GM19372 (cell line): ENCODE measurements around the gene CRYBG1.
"Not testable (repeated sequence)": the region's sequence is repeated elsewhere in the genome, so short reads cannot be mapped to it uniquely, and the experiment has no call there.

Experiments
- ATAC-seq: cut with Tn5 transposase; IDR thresholded peaks from one replicate; pipeline ENCODE4 v1.9.1; 2021; ENCODE audit warnings: mild to moderate bottlenecking, low read depth, moderate library complexity; ENCODE audit not compliant: unreplicated experiment

CRYBG1 gene

DNA sequence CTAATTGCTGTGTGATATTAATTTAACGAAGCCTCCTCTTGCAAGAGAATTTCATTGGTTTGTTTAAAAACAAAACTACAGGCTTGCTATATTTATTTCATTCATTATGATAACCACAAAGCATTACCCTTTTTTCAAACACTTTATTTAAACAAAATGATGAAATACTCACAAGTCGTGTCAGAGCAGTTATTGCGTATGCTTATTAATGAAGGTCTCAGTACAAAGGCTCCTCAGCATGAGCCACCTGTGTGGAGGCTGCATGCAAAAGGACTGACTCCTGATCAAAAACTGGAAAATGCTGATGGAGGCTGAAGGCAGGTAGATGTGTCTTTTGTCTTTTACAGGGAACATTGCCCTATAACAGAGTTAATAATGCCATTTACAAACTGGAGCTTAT lies 130.5 kb downstream of the CRYBG1 start:
- ATAC-seq = no peak

DNA sequence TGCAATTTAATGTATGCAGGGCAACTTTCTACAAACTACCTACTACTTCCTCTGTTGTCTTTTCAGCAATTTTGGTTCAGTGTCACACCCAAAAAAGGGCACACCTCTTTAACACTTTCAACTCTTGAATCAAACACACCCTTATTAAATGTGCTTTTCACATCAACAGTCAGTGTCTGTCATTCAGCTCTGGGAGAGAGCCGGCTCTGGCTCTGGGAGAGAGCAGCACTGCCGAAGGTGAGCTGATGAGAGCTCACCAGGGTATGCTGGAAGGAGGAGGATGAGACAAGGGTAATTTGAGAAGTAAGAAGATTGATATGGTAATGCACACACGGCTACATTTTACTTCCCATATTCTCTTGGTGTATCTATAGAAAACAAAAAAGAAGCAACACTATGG lies 134.5 kb downstream of the CRYBG1 start:
- ATAC-seq = no peak

DNA sequence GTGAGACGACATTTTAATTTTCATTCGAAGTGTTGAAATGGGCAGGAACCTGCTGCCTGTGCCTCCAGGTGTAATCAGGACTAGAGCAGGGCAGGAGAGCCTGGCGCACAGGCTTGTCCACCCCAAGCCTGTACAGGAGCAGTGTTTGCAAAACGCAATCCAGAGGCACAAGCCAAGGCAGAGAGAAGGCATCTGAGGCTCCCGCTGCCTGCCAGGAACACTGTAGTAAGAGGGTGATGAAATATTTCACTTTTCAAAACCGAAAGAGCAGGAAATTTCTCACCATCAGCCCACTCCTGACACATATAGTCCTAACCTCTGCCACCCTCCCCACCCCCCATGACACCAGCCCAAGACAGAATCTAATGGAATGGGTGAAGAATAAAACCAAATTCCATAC lies 136.3 kb downstream of the CRYBG1 start:
- ATAC-seq = no peak

DNA sequence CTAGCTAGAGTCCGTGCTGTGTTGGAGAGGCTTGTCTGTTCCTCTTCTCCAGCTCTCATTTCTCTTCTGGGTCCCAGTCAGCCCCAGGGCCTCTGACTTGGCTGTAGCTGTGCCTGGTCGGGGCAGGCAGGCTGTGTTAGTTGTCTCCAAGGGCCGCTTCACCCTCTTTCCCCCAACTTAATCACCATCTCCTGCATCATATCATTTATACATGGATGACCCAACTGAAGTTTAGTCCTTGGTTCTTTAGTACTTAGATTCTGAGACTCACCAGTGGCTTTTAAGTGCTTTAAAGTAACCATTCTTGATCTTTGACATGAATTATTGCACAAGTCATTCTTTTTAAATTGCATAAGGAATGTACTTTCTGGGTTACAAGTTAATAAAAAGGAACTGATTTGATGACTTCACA lies 141.4 kb downstream of the CRYBG1 start:
- no peak for ATAC-seq

DNA sequence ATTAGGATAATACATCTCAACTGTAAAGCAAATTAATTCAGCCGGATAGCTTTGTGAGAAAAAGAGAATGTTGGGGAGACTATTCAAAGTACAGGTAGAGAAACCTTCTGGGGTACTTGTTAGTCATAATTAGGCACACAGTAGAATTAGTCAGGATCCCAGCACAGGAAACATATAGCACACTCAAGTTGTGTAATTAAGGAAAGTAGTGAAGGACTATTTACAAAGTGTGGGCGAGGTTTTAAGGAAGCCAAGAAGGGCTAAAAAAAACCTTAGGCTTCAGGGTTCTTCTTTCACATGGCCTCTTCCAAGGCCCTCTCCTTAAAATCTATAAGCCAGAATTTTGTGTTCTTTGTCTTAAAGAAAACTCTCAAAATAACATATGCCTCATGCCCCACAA lies 142.0 kb downstream of the CRYBG1 start:
- no peak for ATAC-seq

DNA sequence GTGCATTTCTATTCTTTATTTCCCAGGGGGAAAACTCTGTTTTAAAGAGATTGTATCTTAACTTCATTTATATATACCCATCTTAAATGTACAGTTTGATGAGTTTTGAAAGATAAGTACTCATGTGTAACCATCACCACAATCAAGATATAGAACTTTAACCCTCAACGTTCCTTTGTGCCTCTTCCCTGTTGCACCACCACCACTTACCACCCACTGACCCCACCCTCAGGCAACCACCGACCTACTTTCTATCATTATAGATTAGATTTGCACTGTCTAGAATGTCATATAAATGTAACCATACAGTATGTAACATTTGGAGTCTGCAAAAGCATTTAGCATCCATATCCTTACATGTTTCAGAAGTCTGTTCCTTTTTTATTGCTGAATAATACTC lies 147.8 kb downstream of the CRYBG1 start:
- no peak for ATAC-seq

DNA sequence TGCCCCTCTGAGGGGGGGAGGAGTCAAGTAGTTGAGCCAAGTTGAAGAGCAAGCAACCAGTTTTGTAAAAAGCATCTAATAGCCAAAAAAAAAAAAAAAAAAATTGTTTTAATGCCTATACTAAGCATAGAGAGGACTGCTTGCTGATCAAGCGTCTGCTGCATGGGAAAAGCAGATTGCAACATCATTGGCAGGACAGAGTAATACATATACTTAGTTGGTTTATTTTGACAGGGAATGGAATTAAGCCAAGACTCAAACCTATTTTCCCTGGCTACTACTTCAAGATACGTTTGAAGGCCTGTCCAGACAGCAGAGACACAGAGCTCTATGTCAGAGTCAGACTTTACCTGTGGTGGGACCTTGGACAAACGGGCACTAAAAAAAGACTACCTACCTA lies 148.3 kb downstream of the CRYBG1 start:
- no peak for ATAC-seq

DNA sequence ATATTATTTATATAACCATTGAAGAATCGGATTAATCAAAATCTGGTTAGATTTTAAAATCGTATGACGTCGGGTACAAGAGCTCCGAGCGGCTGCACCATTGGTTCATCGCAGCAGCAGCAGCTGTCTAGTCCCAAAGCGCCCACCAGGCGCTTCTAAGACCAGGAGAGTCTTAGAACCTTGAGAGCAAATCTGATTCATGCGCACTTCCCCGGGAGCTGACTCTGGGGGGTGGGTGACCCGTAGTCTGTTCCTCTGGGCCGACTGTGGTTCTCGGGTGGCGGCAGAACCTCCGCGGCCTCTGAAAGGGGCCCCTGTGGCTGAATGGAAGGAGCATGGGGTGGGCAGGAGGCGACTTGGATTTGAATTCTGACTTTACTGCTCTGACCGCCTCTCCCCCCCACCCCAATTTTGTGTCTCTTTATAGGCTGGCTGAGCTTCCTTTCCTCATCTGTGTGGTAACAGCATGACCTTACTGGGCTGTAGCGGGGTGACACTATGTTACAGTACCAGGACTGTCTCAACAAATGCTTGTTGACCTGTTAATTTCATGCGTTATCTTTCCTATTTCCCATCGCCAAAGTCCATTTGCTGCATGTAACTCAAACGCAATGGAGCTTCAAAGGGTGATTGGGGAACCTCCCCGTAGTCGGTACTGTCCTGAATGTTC lies 149.0 kb downstream of the CRYBG1 start:
- no peak for ATAC-seq

DNA sequence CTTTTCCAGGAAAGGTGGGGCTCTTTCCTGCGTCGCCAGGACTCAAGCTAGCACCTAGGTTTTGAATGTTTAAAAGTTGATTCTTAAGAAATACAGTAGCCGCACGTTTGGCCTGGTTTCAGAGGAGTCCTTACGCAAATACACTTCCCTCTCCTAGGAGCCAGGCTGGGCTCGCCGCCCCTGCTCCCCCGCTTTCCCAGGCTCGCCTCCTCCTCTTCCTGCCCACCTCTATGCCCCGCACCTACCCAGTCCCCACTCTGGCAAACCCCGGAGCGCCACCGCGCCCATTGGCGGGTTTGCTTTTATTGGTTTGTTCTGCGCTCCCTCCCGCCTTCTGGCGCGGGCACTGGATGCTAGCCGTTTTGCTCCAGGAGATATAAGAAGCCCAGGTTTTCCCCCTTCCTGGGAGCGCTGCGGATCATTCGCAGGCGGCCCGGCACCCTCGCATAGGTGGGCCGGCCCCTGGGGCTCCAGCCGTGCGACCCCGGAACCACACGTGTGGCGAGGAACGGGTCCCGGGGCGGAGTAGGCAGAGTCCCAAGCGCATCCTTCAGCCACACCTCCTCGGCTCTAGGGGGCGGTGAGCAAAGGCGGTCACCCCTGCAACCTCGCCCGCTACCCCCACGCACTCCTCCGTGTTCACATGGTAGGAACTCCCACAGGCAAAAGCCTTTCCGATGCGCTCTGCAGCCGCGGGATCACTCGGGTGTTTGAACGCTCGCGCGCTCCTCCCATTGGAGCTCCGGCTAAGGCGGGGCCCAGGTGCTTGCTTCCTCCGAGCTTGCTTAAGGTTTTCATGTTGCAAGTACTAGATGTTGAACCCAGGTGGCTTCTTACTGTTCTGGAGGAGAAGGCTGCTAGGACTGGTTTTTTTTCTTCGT lies 149.8 kb downstream of the CRYBG1 start:
- ATAC-seq = peak; percentile 33

DNA sequence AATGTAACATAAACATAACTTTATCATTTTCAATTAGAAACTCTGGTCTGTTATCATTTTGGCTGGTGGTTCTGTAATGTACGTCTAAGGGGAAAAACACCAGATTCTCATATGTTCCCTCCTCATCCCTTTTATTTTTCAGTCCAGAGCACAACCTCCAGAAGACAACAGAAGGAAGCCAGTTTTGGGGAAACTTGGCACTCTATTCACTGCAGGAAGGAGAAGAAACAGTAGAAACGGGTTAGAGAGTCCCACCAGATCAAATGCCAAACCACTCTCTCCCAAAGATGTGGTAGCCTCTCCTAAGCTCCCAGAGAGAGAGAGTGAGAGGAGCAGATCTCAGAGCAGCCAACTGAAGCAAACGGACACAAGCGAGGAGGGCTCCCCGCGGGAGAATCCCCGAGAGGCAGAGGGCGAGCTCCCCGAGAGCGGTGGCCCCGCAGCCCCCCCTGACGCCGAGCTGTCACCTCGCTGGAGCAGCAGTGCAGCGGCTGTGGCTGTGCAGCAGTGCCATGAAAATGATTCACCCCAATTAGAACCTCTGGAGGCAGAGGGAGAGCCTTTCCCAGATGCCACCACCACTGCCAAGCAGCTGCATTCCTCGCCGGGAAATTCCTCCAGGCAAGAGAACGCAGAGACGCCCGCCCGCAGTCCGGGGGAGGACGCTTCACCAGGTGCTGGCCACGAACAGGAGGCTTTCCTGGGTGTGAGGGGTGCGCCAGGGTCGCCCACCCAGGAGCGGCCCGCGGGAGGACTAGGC lies 151.0 kb downstream of the CRYBG1 start:
- no peak for ATAC-seq

DNA sequence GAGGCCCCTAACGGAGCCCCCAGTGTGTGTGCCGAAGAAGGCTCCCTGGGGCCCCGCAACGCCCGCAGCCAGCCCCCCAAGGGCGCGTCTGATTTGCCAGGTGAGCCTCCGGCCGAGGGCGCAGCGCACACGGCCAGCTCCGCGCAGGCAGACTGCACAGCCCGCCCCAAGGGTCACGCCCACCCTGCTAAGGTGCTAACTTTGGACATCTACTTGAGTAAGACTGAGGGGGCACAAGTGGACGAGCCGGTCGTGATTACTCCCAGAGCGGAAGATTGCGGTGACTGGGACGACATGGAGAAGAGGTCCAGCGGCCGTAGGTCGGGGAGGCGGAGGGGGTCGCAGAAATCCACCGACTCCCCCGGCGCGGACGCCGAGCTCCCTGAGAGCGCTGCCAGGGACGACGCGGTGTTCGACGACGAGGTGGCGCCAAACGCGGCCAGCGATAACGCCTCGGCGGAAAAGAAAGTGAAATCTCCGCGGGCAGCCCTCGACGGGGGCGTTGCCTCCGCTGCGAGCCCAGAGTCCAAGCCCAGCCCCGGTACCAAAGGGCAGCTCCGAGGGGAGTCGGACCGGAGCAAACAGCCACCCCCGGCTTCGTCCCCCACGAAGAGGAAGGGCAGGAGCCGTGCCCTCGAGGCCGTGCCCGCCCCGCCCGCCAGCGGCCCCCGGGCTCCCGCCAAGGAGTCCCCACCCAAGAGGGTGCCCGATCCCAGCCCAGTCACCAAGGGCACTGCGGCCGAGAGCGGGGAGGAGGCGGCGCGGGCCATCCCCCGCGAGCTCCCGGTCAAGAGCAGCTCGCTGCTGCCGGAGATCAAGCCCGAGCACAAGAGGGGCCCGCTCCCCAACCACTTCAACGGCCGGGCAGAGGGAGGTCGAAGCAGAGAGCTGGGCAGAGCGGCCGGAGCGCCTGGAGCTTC lies 151.8 kb downstream of the CRYBG1 start:
- ATAC-seq = peak; percentile 55

DNA sequence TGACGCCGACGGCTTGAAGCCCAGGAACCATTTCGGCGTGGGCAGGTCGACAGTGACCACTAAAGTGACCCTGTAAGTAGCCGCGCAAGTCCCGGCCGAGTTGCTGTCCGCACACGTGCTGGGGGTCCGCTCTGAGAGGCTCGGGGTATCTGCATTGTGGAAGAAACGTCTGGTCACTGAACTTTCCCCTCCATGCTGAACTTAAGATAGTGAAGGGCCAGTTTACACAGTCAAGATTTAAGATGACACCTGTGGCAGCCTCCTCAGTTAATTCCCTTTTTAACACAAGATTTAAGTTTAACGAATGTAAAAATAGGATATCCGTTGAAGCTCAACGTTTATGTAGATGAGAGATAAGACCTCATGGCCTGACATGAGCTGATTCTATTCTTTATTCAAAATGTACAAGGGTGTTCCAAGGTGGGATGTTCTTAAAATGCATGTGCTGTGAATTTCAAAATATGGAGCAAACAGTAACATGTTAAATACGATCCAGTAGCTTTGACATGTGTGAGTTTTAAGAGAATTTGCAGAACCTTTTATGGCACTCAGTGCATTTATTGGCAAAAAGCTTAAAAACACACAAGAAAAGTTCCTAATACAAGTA lies 152.6 kb downstream of the CRYBG1 start:
- no peak for ATAC-seq

DNA sequence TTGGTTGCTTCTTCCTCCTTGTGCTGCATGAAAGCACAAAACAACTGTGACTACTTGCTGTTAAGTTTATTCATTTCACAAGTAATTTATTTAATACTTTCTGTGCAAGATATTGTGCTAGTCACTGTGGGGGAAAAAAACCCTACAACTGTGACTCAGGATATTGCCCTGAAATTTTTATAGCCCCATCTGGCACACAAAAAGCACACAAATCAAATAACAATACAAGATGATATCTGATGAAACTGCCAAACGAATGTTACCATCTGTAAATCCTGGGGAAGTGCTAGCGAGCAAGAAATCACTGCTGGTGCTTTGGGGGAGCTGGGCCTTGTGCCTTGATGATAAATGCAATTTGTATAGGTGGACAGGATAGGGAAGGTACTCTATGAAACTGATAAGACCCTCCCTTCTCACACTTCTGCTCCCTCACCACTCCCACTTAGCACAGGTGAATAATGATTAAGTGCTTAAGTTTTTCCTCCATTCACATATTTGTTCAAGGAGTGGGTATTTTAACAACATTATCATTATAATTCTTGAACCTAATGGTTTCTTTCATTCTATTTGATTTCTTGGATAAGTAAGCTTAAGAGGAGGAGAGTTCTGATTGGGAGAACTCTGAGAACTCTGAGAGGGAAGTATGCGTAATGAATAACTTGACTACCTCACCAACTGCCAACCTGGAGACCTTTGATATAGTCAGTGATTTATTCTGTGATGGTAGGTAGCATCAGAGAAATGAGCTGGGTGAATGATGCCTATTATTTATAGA lies 153.5 kb downstream of the CRYBG1 start:
- no peak for ATAC-seq

DNA sequence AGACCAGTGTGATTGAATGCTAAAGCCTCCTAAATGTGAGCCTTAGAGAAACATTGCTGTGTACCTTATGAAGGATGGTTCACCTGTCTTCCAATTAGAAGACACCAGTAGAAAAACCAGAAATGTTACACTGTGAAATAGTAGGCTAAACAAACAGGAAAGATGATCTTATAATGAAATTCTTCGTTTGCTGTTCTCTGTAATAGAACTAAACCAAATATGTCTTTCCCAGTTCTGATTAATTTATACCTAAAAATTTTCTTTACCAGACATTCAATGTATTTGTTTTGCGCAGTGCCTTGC lies 154.0 kb downstream of the CRYBG1 start:
- ATAC-seq = no peak

DNA sequence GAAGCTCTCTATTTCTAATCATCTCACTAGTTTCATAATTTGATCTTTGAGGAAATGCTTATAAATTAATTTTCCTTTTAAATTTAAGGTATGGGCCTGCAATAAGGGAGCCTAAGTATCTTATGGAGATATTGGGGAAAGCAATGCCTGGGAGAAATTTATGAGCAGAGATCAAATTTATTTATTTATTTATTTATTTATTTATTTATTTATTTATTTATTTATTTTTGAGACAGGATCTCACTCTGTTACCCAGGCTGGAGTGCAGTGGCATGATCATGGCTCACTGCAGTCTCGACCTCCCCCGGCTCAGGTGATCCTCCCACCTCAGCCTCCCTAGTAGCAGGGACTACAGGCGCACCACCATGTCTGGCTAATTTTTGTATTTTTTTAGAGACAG lies 155.1 kb downstream of the CRYBG1 start:
- ATAC-seq = not testable (repeated sequence)

DNA sequence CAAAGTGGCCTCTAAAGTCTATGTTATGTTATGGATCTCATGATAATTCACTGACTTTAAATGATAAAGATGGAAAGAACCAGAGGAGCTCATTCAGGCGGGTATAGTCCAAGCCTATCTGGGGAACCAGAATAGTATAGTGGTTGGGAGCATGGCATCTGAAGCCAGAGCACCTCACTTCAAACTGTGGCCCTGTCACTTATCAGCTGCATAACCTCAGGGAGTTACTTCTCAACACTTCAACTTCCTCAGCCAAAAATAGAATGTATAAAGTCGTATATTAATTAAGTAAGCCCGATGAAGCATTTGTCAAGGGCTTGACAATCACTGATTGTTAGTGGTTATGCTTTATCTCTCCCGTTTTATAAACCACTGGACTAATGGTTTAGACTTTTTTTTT lies 156.1 kb downstream of the CRYBG1 start:
- ATAC-seq = no peak

DNA sequence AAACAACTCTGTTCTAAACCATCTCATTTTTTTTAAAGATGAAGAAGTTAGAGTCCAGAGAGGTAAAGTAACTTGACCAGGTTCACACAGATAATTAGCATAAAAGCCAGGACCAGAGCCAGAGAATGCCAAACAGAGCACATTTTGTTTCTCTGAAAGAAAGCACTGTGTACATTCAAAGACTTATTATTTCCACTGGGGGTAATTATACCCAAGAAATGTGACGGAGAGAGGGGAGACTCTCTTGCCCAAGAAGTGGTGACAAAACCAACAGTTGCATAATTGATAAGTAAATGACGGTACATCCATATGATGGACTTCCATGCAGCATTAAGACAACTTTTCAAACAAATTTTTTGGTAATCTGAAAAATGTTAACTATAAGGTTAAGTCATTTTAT lies 157.2 kb downstream of the CRYBG1 start:
- no peak for ATAC-seq

DNA sequence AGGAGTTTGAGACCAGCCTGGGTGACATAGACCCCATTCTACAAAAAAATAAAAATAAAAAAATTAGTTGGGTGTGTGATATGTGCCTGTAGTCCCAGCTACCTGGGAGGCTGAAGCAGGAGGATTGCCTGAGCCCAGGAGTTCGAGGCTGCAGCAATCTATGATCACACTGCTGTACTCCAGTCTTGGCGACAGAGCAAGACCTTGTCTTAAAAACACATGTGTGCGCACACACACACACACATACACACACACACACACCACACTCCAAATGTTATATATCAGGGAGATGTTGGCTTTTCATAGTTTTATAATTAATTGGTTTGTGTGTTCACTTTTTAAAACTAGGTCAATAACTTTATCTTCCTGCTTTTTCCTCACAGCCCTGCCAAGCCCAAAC lies 158.2 kb downstream of the CRYBG1 start:
- no peak for ATAC-seq
